HPDE6-E6E7 (cell line): Measurements from ENCODE around the gene CCDC141.

Source experiments
- DNase-seq: peaks from one replicate; pipeline ENCODE4 v3.0.0; 2011; ENCODE audit warnings: missing footprints; ENCODE audit errors: extremely low spot score

CCDC141 gene

DNA sequence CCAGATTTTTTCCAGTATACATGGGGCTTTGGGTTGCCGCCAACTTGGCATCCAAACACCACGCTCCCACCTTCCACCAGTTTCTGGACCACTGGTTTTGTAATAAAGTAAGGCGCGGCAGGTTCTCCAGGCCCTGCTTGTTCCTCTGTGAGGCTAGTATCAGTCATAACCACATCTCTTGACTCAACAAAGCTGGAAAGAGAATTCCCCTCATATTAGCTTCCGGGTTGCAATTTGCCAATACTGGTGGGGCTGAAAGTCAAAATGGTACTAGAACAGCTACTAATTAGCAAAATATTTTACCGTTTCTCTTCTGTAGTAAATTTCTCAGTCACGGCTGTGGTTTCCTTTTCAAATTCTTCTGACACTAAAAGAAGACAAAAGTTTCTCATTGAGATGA lies 267.7 kb downstream of the CCDC141 start:
- DNase-seq = no peak
